GM23338 (cell line): ENCODE measurements around the gene CCT6A. TPM values are rescaled to one million over a fixed set of nuclear protein-coding genes. Genes with fewer than 3 reads are reported as not detected.

Source experiments
- ATAC-seq: fragments of 200-7000 bp; cut with Tn5 transposase; 3 replicates; pipeline ENCODE4 v1.9.1; 2020
- DNase-seq: peaks from one replicate; pipeline ENCODE4 v3.0.0-alpha.2; 2015; ENCODE audit warnings: low spot score
- H2AFZ ChIP-seq: fragments of 200-600 bp; sonication (generic); 2 replicates; pipeline ENCODE4 v1.8.0; 2016; ENCODE audit warnings: antibody characterized with exemption, mild to moderate bottlenecking, moderate library complexity
- H3F3A ChIP-seq: fragments of 200-600 bp; sonication (generic); replicated peaks from 2 replicates; pipeline ENCODE4 v1.8.0; 2017; ENCODE audit warnings: antibody characterized with exemption, mixed run types, low read depth
- H3K27ac ChIP-seq: fragments of 200-600 bp; sonication (generic); 2 replicates; pipeline ENCODE4 v1.6.1; 2016; ENCODE audit warnings: low read depth
- H3K27me3 ChIP-seq: fragments of 200-600 bp; sonication (generic); 2 replicates; pipeline ENCODE4 v1.8.0; 2016; ENCODE audit warnings: mild to moderate bottlenecking, mixed run types, moderate library complexity; ENCODE audit not compliant: insufficient read depth
- H3K36me3 ChIP-seq: fragments of 200-600 bp; sonication (generic); 2 replicates; pipeline ENCODE4 v1.8.0; 2016; ENCODE audit warnings: mild to moderate bottlenecking; ENCODE audit not compliant: insufficient read depth
- H3K4me1 ChIP-seq: fragments of 200-600 bp; sonication (generic); 2 replicates; pipeline ENCODE4 v1.8.0; 2016; ENCODE audit warnings: mild to moderate bottlenecking, moderate library complexity; ENCODE audit not compliant: insufficient read depth
- H3K4me2 ChIP-seq: fragments of 200-600 bp; sonication (generic); 2 replicates; pipeline ENCODE4 v1.7.1; 2017; ENCODE audit warnings: mixed run types
- H3K4me3 ChIP-seq: fragments of 200-600 bp; sonication (generic); 2 replicates; pipeline ENCODE4 v1.6.1; 2016; ENCODE audit warnings: mixed run types
- H3K79me2 ChIP-seq: fragments of 200-600 bp; sonication (generic); replicated peaks from 2 replicates; pipeline ENCODE4 v1.8.0; 2017; ENCODE audit warnings: mild to moderate bottlenecking; ENCODE audit not compliant: insufficient read depth
- H3K9me2 ChIP-seq: fragments of 200-600 bp; sonication (generic); 2 replicates; pipeline ENCODE4 v1.8.0; 2017; ENCODE audit not compliant: insufficient read depth
- H4K20me1 ChIP-seq: fragments of 200-600 bp; sonication (generic); replicated peaks from 2 replicates; pipeline ENCODE4 v1.8.0; 2017; ENCODE audit warnings: mild to moderate bottlenecking; ENCODE audit not compliant: insufficient read depth
- H3K27ac Mint-ChIP-seq: 2 replicates; pipeline ENCODE4 v1.8.0; 2020; ENCODE audit warnings: inconsistent platforms, mild to moderate bottlenecking, moderate library complexity, mixed read lengths
- H3K27me3 Mint-ChIP-seq: 3 replicates; pipeline ENCODE4 v1.8.0; 2022; ENCODE audit warnings: low read depth, mild to moderate bottlenecking, moderate library complexity, mixed read lengths, inconsistent platforms; ENCODE audit not compliant: insufficient read depth, poor library complexity
- H3K36me3 Mint-ChIP-seq: 3 replicates; pipeline ENCODE4 v1.8.0; 2021; ENCODE audit warnings: low read depth, mild to moderate bottlenecking, inconsistent platforms, moderate library complexity, mixed read lengths
- H3K4me1 Mint-ChIP-seq: 3 replicates; pipeline ENCODE4 v1.8.0; 2020; ENCODE audit warnings: mild to moderate bottlenecking, inconsistent platforms, mixed read lengths
- H3K4me3 Mint-ChIP-seq: 3 replicates; pipeline ENCODE4 v1.8.0; 2021; ENCODE audit warnings: moderate library complexity, mild to moderate bottlenecking, inconsistent platforms, mixed read lengths
- H3K9me3 Mint-ChIP-seq: 3 replicates; pipeline ENCODE4 v1.8.0; 2020; ENCODE audit warnings: moderate library complexity, mild to moderate bottlenecking, inconsistent platforms, mixed read lengths
- CREB1 ChIP-seq: fragments of 250-450 bp; sonication (Bioruptor Pico); IDR thresholded peaks from 2 replicates; pipeline ENCODE4 v1.5.0; 2020; ENCODE audit warnings: low read depth, mild to moderate bottlenecking, moderate library complexity
- CTCF ChIP-seq, 2 experiments: fragments of 200-600 bp in 1 of 2; sonication (generic) in 1 of 2; conservative IDR thresholded peaks; 2 replicates each; pipeline versions ENCODE4 v1.5.1 to v1.6.1; 2016 to 2017; ENCODE audit warnings: antibody characterized with exemption in 2 of 2, low read depth in 2 of 2, mild to moderate bottlenecking in 2 of 2, moderate library complexity in 1 of 2
- ETS1 ChIP-seq: IDR thresholded peaks from 2 replicates; pipeline ENCODE4 v1.6.1; 2016; ENCODE audit warnings: antibody characterized with exemption
- EZH2 ChIP-seq: fragments of 200-600 bp; sonication (generic); IDR thresholded peaks from one replicate; pipeline ENCODE4 v1.8.0; 2017; ENCODE audit warnings: antibody characterized with exemption, mild to moderate bottlenecking, low read depth; ENCODE audit not compliant: unreplicated experiment
- JUNB ChIP-seq: IDR thresholded peaks from one replicate; pipeline ENCODE4 v1.6.1; 2016; ENCODE audit warnings: antibody characterized with exemption; ENCODE audit not compliant: unreplicated experiment
- NANOG ChIP-seq: IDR thresholded peaks from 2 replicates; pipeline ENCODE4 v1.6.1; 2016; ENCODE audit warnings: antibody characterized with exemption, borderline replicate concordance
- POLR2AphosphoS5 ChIP-seq: IDR thresholded peaks from 2 replicates; pipeline ENCODE4 v1.6.1; 2016; ENCODE audit warnings: antibody characterized with exemption, low read depth
- REST ChIP-seq: IDR thresholded peaks from one replicate; pipeline ENCODE4 v1.6.1; 2018; ENCODE audit warnings: antibody characterized with exemption; ENCODE audit not compliant: unreplicated experiment
- STAT1 ChIP-seq: IDR thresholded peaks from one replicate; pipeline ENCODE4 v1.6.1; 2016; ENCODE audit warnings: antibody characterized with exemption; ENCODE audit not compliant: unreplicated experiment
- ZNF114 ChIP-seq: fragments of 250-450 bp; sonication (Bioruptor Pico); IDR thresholded peaks from 2 replicates; pipeline ENCODE4 v1.5.0; 2020; ENCODE audit warnings: mild to moderate bottlenecking, moderate library complexity
- ZNF331 ChIP-seq: fragments of 250-450 bp; sonication (Bioruptor Pico); IDR thresholded peaks from 2 replicates; pipeline ENCODE4 v1.5.0; 2020; ENCODE audit warnings: low read depth, mild to moderate bottlenecking, moderate library complexity
- ZNF462 ChIP-seq: fragments of 250-450 bp; sonication (Bioruptor Pico); IDR thresholded peaks from 2 replicates; pipeline ENCODE4 v1.5.0; 2020; ENCODE audit warnings: mild to moderate bottlenecking, moderate library complexity
- polyA plus RNA-seq: library from polyadenylated mRNA; unstranded; fragments of >200 nt; fragmentation: Nextera tagmentation; extraction: Ambion mirVana; gene quantifications from 2 replicates; pipeline ENCODE4 v1.2.1, GENCODE V29; 2016
- total RNA-seq: library from RNA; depleted of rRNA; stranded (reverse); fragments of >200 nt; shearing (Covaris generic); gene quantifications from 2 replicates; pipeline ENCODE4 v1.2.3, GENCODE V29; 2014

The CCT6A gene
- total and polyA plus RNA-seq, 2 experiments from 2014 or later = 266 to 505 TPM

- H3K27me3 Mint-ChIP-seq = no peaks in the 10 kb centered on the region
- no peak overlapping the region for H3K27ac Mint-ChIP-seq
- no peak for ATAC-seq
- no peak overlapping the region for H3K4me2 ChIP-seq
- H3K4me1 ChIP-seq = peaks cover 13% of the 10 kb centered on the region
- peaks cover 10% of the 10 kb centered on the region for H3K4me1 Mint-ChIP-seq
- H3K36me3 Mint-ChIP-seq = peaks cover 81% of the 10 kb centered on the region
- H3K9me2 ChIP-seq = no peaks in the 10 kb centered on the region
- H3K9me3 Mint-ChIP-seq = peaks cover 3% of the 10 kb centered on the region; the same call in 2 of the 3 replicates
- TF ChIP-seq NANOG = no peak
- TF ChIP-seq ETS1 = no peak
- no peak for TF ChIP-seq CTCF (conservative IDR thresholded peaks at IDR 0.05; ENCODE audit: low read depth in 2 of 2)
- no peak for TF ChIP-seq JUNB
- no peak for TF ChIP-seq EZH2
- TF ChIP-seq ZNF331 (CRISPR knock-in tag) = no peak
- TF ChIP-seq ZNF114 (CRISPR knock-in tag) = no peak
- TF ChIP-seq REST = no peak
- TF ChIP-seq CREB1 = no peak
- no peak for TF ChIP-seq STAT1
- TF ChIP-seq POLR2AphosphoS5 = no peak
- TF ChIP-seq ZNF462 (CRISPR knock-in tag) = no peak
- H3K27me3 ChIP-seq = no peaks in the 10 kb centered on the region
- no peak for DNase-seq
- H3K4me3 Mint-ChIP-seq = no peak overlapping the region
- H3K27ac ChIP-seq = no peak overlapping the region
- H4K20me1 ChIP-seq = peaks cover 8% of the 10 kb centered on the region; the same call in 1 of the 2 replicates
- H2AFZ ChIP-seq = no peak overlapping the region
- H3K4me3 ChIP-seq = no peak overlapping the region
- H3K79me2 ChIP-seq = peaks cover 70% of the 10 kb centered on the region
- peaks cover 8% of the 10 kb centered on the region; the same call in 1 of the 2 replicates for H3K36me3 ChIP-seq
- H3F3A ChIP-seq = no peaks in the 10 kb centered on the region
These were observed 22.5 kb upstream of the CCT6A start for GRCh38 chr7:56028942-56029630.
